Measurements from ENCODE around the gene FBXL2.

DNA sequence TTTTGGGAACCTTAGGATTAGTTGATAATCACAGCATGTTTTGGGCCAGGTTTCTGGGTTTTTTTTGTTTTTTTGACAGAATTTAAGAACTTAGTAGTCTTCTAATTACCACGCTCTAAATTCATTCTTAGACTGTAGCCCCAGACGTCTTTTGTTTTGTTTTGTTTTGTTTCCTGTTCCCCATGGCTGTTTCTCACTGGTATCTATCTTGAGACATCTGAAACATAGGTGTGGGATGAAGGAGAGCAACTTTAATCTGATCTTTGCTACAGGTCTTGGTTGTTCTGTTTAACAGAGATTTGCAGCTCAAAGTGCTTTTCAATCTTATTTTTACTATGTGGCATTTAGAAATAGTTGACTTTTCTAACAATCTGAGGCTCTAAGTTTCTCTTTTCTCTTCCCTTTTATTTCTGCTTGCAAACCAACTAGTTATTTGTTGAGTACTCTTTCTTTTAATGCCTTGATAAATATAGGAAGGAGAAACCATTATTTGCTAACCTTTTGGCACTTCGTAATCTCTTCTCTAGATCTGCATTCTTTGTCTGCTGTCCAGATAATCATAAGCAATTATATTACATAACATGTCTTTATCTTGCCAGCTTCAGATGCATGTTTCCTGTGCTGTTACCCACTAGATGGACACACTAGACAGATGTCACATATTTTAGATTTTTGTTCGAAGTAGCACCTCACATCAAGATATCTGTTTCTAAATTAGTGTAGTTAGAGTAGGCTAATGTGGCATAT, 40.9 kb downstream of the FBXL2 start:
- TF ChIP-seq, protein P1, sequence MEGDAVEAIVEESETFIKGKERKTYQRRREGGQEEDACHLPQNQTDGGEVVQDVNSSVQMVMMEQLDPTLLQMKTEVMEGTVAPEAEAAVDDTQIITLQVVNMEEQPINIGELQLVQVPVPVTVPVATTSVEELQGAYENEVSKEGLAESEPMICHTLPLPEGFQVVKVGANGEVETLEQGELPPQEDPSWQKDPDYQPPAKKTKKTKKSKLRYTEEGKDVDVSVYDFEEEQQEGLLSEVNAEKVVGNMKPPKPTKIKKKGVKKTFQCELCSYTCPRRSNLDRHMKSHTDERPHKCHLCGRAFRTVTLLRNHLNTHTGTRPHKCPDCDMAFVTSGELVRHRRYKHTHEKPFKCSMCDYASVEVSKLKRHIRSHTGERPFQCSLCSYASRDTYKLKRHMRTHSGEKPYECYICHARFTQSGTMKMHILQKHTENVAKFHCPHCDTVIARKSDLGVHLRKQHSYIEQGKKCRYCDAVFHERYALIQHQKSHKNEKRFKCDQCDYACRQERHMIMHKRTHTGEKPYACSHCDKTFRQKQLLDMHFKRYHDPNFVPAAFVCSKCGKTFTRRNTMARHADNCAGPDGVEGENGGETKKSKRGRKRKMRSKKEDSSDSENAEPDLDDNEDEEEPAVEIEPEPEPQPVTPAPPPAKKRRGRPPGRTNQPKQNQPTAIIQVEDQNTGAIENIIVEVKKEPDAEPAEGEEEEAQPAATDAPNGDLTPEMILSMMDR (IDR thresholded peaks at IDR 0.05 in 4 of 5, conservative IDR thresholded peaks at IDR 0.05 in 1 of 5): no peak
- no peak for TF ChIP-seq POLR2A (IDR thresholded peaks at IDR 0.05)
